ENCODE measurements around the gene AAMDC. TPM values are rescaled to one million over a fixed set of nuclear protein-coding genes. Genes with fewer than 3 reads are reported as not detected.

The AAMDC gene
- 28.2 TPM for total RNA-seq

DNA sequence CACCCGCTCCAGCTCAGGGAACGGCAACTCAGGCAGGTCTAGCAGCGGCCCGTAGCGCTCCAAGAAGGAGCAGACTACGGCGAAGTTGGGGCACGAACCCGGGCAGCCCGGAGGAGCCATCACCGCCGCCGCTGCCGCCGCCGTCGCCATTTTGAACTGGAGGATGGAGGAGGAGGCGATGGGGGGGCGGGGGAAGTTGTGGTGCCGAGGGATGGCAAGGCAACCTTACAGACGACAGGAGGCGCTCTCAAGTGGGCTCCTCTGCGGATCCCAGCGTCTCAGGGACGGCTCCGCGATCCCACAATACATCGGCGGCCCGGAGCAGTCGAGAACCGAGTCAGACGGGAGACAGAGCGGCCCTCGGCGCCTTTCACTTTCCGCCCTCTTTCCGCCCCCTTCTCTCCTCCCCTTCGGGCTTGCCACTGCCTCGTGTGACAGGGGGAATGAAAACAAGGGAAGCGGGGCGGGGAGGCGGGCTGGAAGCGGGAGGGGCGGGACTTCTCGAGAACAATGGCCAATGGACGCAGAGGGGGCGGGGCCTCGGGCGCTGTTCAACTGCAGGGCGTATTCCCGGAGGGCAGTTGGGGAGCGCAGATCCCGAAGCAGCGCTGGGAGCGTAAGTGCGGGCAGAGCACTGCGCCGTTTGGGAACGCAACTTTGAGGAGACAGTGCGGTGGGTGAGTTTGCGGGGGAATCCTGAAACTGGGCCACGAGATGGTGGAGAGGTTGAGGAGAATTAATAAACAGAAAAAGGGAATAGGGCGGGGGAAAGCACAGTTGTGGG, at the start of gene AAMDC, which contains the start of gene RSF1:
AAMDC (plus strand) TSS at position 580 of the 784 bp plus-strand sequence. CDS start 21,353 bp downstream, outside the sequence.
RSF1 (minus strand) TSS at position 158 of the 784 bp plus-strand sequence; CDS start at position 150, 8 bp downstream.
- Histone ChIP-seq H3K9ac (ENCODE audit: low read depth in 1 of 3, low read length in 3 of 3) (peak within 1 kb of the TSS; percentile 98), H3K27ac (ENCODE audit: low read depth, low read length) (peak within 1 kb of the TSS; percentile 93), H3K4me3 (ENCODE audit: low read length in 3 of 3) (peak within 1 kb of the TSS; percentile 97 to 99 (median 98)), H3K27me3 (ENCODE audit: control insufficient read depth in 3 of 3, insufficient read depth in 3 of 3, low read length in 3 of 3) (no peaks in the 10 kb centered on the region), H3K4me1 (ENCODE audit: control insufficient read depth in 3 of 3, insufficient read depth in 3 of 3, low read length in 3 of 3) (peaks cover 18 to 31% (median 20%) of the 10 kb centered on the region in 3 donors), H3K9me3 (ENCODE audit: control insufficient read depth in 3 of 3, low read length in 3 of 3) (no peaks in the 10 kb centered on the region), H3K36me3 (ENCODE audit: control insufficient read depth in 3 of 3, insufficient read depth in 3 of 3, low read length in 3 of 3) (no peaks in the 10 kb centered on the region)

DNA sequence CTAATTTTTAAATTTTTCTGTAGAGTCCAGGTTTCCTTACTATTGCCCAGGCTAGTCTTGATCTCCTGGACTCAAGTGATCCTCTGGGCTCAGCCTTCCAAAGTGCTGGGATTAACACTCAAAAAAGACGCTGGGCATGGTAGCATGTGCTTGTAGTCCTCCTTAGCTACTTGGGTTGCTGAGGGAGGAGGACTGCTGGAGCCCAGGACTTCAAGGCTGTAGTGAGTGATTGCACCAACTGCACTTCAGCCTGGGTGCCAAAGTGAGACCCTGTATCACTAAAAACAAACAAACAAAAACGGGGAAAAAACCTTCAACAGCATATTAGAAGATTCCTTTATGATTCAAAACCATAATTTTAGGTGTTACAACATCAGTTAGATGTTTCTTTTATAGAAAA, 45.0 kb upstream of the AAMDC start:
- Histone ChIP-seq H3K27me3 (ENCODE audit: control insufficient read depth in 3 of 3, insufficient read depth in 3 of 3, low read length in 3 of 3) (no peaks in the 10 kb centered on the region), H3K36me3 (ENCODE audit: control insufficient read depth in 3 of 3, insufficient read depth in 3 of 3, low read length in 3 of 3) (no peaks in the 10 kb centered on the region), H3K9ac (ENCODE audit: low read depth in 1 of 3, low read length in 3 of 3) (peak overlapping the region in 1 of 3 donors; percentile 28), H3K27ac (ENCODE audit: low read depth, low read length) (no peak overlapping the region), H3K9me3 (ENCODE audit: control insufficient read depth in 3 of 3, low read length in 3 of 3) (no peaks in the 10 kb centered on the region), H3K4me3 (ENCODE audit: low read length in 3 of 3) (no peak overlapping the region), H3K4me1 (ENCODE audit: control insufficient read depth in 3 of 3, insufficient read depth in 3 of 3, low read length in 3 of 3) (peaks cover 3 to 6% (median 4%) of the 10 kb centered on the region in 3 donors)

DNA sequence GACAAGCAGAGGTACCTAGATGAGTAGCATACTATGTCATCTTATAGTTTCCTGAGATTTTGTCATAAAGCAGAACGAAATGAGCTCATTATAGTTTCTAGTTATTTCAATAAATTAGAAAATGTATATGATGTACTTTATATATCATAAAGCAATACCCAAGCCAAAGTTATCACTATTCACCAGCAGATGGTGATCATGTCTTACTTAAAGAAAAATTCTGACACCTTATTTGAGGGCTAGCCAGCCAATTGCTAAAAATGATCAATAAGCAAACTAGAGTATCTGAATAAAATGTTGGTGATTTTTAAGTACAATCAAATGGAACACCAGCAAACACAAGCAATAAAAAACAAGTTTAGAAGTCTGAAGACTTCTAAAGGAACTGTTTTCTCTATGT, 44.5 kb upstream of the AAMDC start:
- H3K9me3 ChIP-seq (ENCODE audit: control insufficient read depth in 3 of 3, low read length in 3 of 3) = no peaks in the 10 kb centered on the region
- H3K9ac ChIP-seq (ENCODE audit: low read depth in 1 of 3, low read length in 3 of 3) = no peak overlapping the region
- no peak overlapping the region for H3K4me3 ChIP-seq (ENCODE audit: low read length in 3 of 3)
- no peaks in the 10 kb centered on the region for H3K27me3 ChIP-seq (ENCODE audit: control insufficient read depth in 3 of 3, insufficient read depth in 3 of 3, low read length in 3 of 3)
- no peaks in the 10 kb centered on the region for H3K36me3 ChIP-seq (ENCODE audit: control insufficient read depth in 3 of 3, insufficient read depth in 3 of 3, low read length in 3 of 3)
- no peak overlapping the region for H3K27ac ChIP-seq (ENCODE audit: low read depth, low read length)
- peaks cover 0 to 6% (median 4%) of the 10 kb centered on the region in 3 donors for H3K4me1 ChIP-seq (ENCODE audit: control insufficient read depth in 3 of 3, insufficient read depth in 3 of 3, low read length in 3 of 3)

DNA sequence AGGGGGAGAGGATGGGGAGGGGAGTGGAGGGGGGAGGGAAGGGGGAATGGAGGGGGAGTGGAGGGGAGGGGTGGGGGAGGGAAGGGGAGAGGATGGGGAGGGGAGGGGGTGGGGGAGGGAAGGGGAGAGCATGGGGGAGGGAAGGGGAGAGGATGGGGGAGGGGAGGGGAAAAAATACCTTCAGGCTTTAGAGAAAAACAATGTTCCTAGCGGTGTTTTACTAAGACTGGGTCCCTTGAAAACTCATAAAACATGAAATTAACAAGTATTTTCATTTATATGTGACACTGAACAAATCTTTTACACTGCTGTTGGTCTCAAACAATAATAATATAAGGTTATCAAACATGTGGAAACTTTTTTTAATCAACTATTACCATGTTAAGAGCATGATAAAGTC, 42.8 kb upstream of the AAMDC start:
- Histone ChIP-seq H3K9ac (ENCODE audit: low read depth in 1 of 3, low read length in 3 of 3) (no peak overlapping the region), H3K27ac (ENCODE audit: low read depth, low read length) (no peak overlapping the region), H3K27me3 (ENCODE audit: control insufficient read depth in 3 of 3, insufficient read depth in 3 of 3, low read length in 3 of 3) (no peaks in the 10 kb centered on the region), H3K36me3 (ENCODE audit: control insufficient read depth in 3 of 3, insufficient read depth in 3 of 3, low read length in 3 of 3) (no peaks in the 10 kb centered on the region), H3K4me1 (ENCODE audit: control insufficient read depth in 3 of 3, insufficient read depth in 3 of 3, low read length in 3 of 3) (peaks cover 0 to 6% (median 4%) of the 10 kb centered on the region in 3 donors), H3K4me3 (ENCODE audit: low read length in 3 of 3) (no peak overlapping the region), H3K9me3 (ENCODE audit: control insufficient read depth in 3 of 3, low read length in 3 of 3) (no peaks in the 10 kb centered on the region)

DNA sequence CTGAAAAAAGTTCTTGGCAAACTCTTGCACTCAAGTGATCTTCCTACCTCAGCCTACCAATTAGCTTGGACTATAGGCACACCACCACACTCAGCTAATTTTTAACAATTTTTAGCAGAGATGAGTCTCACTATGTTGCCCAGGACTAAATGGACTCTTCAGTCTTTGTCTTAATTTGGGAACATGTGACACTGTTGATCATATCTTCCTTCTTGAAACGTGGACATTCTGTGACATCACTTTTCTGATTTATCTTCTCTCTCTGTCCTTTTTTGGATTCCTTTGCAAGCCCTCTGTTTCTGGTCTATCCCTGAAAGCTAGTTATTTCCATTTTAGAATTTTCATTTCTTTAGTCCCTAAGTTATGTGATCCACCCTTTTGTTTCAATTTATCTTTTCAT, 42.4 kb upstream of the AAMDC start:
- Histone ChIP-seq H3K9ac (ENCODE audit: low read depth in 1 of 3, low read length in 3 of 3) (no peak overlapping the region), H3K9me3 (ENCODE audit: control insufficient read depth in 3 of 3, low read length in 3 of 3) (no peaks in the 10 kb centered on the region), H3K4me1 (ENCODE audit: control insufficient read depth in 3 of 3, insufficient read depth in 3 of 3, low read length in 3 of 3) (peaks cover 0 to 6% (median 4%) of the 10 kb centered on the region in 3 donors), H3K4me3 (ENCODE audit: low read length in 3 of 3) (no peak overlapping the region), H3K36me3 (ENCODE audit: control insufficient read depth in 3 of 3, insufficient read depth in 3 of 3, low read length in 3 of 3) (no peaks in the 10 kb centered on the region), H3K27ac (ENCODE audit: low read depth, low read length) (no peak overlapping the region), H3K27me3 (ENCODE audit: control insufficient read depth in 3 of 3, insufficient read depth in 3 of 3, low read length in 3 of 3) (no peaks in the 10 kb centered on the region)

DNA sequence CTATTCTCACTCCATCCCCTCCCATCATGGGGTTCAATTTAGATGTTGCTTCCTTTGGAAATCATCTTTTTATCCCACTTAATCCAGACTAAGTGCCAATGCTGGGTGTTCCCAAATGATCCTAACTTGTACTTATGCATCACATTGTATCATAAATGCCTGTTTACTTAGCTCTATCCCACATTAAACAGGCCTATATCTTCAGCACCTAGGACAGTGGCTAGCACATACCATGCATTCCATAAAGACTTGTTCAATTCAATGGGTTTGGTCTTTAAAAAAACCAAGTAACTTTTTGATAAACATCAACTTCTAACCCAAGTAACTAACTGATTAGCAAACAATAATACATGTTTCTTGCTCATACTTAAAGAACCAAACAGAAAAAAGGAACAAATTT, 41.0 kb upstream of the AAMDC start:
- Histone ChIP-seq H3K9me3 (ENCODE audit: control insufficient read depth in 3 of 3, low read length in 3 of 3) (no peaks in the 10 kb centered on the region), H3K9ac (ENCODE audit: low read depth in 1 of 3, low read length in 3 of 3) (no peak overlapping the region), H3K27me3 (ENCODE audit: control insufficient read depth in 3 of 3, insufficient read depth in 3 of 3, low read length in 3 of 3) (no peaks in the 10 kb centered on the region), H3K4me1 (ENCODE audit: control insufficient read depth in 3 of 3, insufficient read depth in 3 of 3, low read length in 3 of 3) (peaks cover 3 to 10% (median 4%) of the 10 kb centered on the region in 3 donors), H3K36me3 (ENCODE audit: control insufficient read depth in 3 of 3, insufficient read depth in 3 of 3, low read length in 3 of 3) (no peaks in the 10 kb centered on the region), H3K27ac (ENCODE audit: low read depth, low read length) (no peak overlapping the region), H3K4me3 (ENCODE audit: low read length in 3 of 3) (no peak overlapping the region)

DNA sequence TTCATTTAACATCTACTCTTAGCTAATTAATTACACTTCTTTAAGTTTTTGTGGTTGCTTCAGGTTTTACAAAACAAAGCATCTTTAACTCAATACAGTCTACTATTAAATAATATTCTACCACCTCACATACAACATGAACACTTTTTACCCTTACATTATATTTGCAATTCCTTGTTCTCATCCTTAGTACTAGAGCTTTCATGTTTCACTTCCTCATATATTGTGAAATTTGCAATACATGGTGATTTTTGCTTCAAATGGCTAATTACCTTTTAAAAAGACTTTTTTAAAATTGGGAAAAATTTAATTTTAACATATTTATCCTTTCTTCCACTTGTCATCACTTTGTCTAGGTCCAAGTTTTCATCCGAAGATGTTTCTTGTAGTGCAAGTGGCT, 37.9 kb upstream of the AAMDC start:
- H3K27ac ChIP-seq (ENCODE audit: low read depth, low read length) = no peak overlapping the region
- H3K36me3 ChIP-seq (ENCODE audit: control insufficient read depth in 3 of 3, insufficient read depth in 3 of 3, low read length in 3 of 3) = no peaks in the 10 kb centered on the region
- H3K9ac ChIP-seq (ENCODE audit: low read depth in 1 of 3, low read length in 3 of 3) = no peak overlapping the region
- no peak overlapping the region for H3K4me3 ChIP-seq (ENCODE audit: low read length in 3 of 3)
- H3K27me3 ChIP-seq (ENCODE audit: control insufficient read depth in 3 of 3, insufficient read depth in 3 of 3, low read length in 3 of 3) = no peaks in the 10 kb centered on the region
- peaks cover 4 to 11% (median 4%) of the 10 kb centered on the region in 3 donors for H3K4me1 ChIP-seq (ENCODE audit: control insufficient read depth in 3 of 3, insufficient read depth in 3 of 3, low read length in 3 of 3)
- H3K9me3 ChIP-seq (ENCODE audit: control insufficient read depth in 3 of 3, low read length in 3 of 3) = no peaks in the 10 kb centered on the region

DNA sequence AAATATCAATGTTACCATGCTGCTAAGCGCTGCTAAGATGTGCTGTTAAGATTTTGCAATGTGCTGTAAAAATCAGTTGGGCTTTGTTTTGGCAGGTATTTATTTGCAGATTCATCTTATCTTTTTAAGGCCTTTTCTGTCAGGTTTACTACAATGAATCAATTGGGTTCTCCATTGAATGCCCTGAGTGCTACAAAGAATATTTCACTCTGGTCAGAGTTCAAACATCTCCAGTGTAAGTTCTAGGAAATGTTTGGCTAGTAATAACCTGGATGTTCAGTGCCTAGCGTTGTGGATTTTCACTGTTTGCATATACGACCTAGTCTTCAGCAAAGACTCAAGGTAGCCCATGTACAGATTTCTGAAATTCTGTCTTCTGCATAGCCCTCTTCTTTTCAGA, 36.4 kb upstream of the AAMDC start:
- peaks cover 0 to 2% (median 0%) of the 10 kb centered on the region in 3 donors for H3K36me3 ChIP-seq (ENCODE audit: control insufficient read depth in 3 of 3, insufficient read depth in 3 of 3, low read length in 3 of 3)
- H3K4me1 ChIP-seq (ENCODE audit: control insufficient read depth in 3 of 3, insufficient read depth in 3 of 3, low read length in 3 of 3) = peaks cover 4 to 11% (median 8%) of the 10 kb centered on the region in 3 donors
- H3K4me3 ChIP-seq (ENCODE audit: low read length in 3 of 3) = no peak overlapping the region
- H3K9ac ChIP-seq (ENCODE audit: low read depth in 1 of 3, low read length in 3 of 3) = no peak overlapping the region
- H3K27me3 ChIP-seq (ENCODE audit: control insufficient read depth in 3 of 3, insufficient read depth in 3 of 3, low read length in 3 of 3) = no peaks in the 10 kb centered on the region
- no peaks in the 10 kb centered on the region for H3K9me3 ChIP-seq (ENCODE audit: control insufficient read depth in 3 of 3, low read length in 3 of 3)
- no peak overlapping the region for H3K27ac ChIP-seq (ENCODE audit: low read depth, low read length)

DNA sequence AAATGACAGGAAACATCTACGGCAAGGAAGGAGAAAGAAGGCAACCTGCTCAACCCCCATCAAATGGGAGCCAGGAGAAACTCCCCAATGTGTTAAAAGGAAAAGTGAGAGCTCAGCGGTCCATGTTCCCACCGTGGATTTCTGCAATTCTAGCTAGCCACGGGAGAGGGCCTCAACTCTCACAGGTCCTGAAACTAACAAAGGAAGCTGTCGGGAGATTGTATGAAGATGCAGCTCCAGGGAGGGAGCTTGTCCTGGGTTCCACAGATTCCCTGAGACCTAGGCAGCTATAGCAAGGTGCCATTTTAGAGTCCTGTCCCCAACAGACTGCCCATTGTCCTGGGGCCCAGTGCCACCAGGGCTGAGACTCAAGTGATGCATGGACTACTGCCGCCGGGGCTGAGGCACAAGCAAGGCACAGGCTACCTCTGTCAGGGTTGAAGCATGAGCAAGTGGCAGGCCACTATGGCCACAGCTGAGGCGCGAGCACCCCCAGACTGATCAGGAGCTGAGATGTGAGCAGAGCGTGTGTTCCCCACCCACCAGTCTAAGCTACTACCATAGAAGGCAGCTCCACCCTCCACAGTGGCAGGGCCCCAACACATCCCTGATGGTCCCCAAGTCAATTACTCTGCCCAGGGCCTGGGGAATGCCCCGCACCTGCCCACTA, 31.7 kb upstream of the AAMDC start:
- H3K9ac ChIP-seq (ENCODE audit: low read depth in 1 of 3, low read length in 3 of 3) = no peak overlapping the region
- H3K4me1 ChIP-seq (ENCODE audit: control insufficient read depth in 3 of 3, insufficient read depth in 3 of 3, low read length in 3 of 3) = peaks cover 4 to 8% (median 8%) of the 10 kb centered on the region in 3 donors
- H3K36me3 ChIP-seq (ENCODE audit: control insufficient read depth in 3 of 3, insufficient read depth in 3 of 3, low read length in 3 of 3) = peaks cover 0 to 2% (median 0%) of the 10 kb centered on the region in 3 donors
- H3K27me3 ChIP-seq (ENCODE audit: control insufficient read depth in 3 of 3, insufficient read depth in 3 of 3, low read length in 3 of 3) = no peaks in the 10 kb centered on the region
- H3K27ac ChIP-seq (ENCODE audit: low read depth, low read length) = no peak overlapping the region
- H3K9me3 ChIP-seq (ENCODE audit: control insufficient read depth in 3 of 3, low read length in 3 of 3) = no peaks in the 10 kb centered on the region
- H3K4me3 ChIP-seq (ENCODE audit: low read length in 3 of 3) = no peak overlapping the region
